Skeletal muscle satellite cell (primary cell): ENCODE measurements around the gene RHO.

Experiments
- H3K27me3 ChIP-seq: 2 replicates; pipeline ENCODE4 v1.7.0; 2013; ENCODE audit warnings: low read length; ENCODE audit not compliant: control insufficient read depth, insufficient read depth
- H3K36me3 ChIP-seq: 2 replicates; pipeline ENCODE4 v1.7.0; 2013; ENCODE audit warnings: mild to moderate bottlenecking, control low read depth, low read length; ENCODE audit not compliant: insufficient read depth
- H3K4me1 ChIP-seq: 2 replicates; pipeline ENCODE4 v1.7.0; 2013; ENCODE audit warnings: low read length; ENCODE audit not compliant: control insufficient read depth, insufficient read depth
- H3K4me2 ChIP-seq: 2 replicates; pipeline ENCODE4 v1.7.0; 2013; ENCODE audit warnings: mild to moderate bottlenecking, low read length
- H3K4me3 ChIP-seq: 2 replicates; pipeline ENCODE4 v1.7.0; 2013; ENCODE audit warnings: low read length
- H3K9ac ChIP-seq: 2 replicates; pipeline ENCODE4 v1.7.0; 2013; ENCODE audit warnings: mild to moderate bottlenecking, low read depth, low read length, moderate library complexity
- H3K9me3 ChIP-seq: replicated peaks from 2 replicates; pipeline ENCODE4 v1.7.0; 2013; ENCODE audit warnings: mild to moderate bottlenecking, control low read depth, low read length

The RHO gene

GRCh38 chr3:129525341-129525968 is 3.0 kb upstream of the RHO start:
- H3K27me3 ChIP-seq: no peaks in the 10 kb centered on the region
- H3K9me3 ChIP-seq: no peaks in the 10 kb centered on the region
- no peaks in the 10 kb centered on the region for H3K4me1 ChIP-seq
- no peaks in the 10 kb centered on the region for H3K36me3 ChIP-seq
- no peak overlapping the region for H3K4me3 ChIP-seq
- no peak overlapping the region for H3K9ac ChIP-seq
- H3K4me2 ChIP-seq: no peak overlapping the region

- no peaks in the 10 kb centered on the region for H3K27me3 ChIP-seq
- no peaks in the 10 kb centered on the region for H3K4me1 ChIP-seq
- H3K4me3 ChIP-seq: no peak overlapping the region
- H3K36me3 ChIP-seq: no peaks in the 10 kb centered on the region
- no peak overlapping the region for H3K4me2 ChIP-seq
- H3K9me3 ChIP-seq: no peaks in the 10 kb centered on the region
- no peak overlapping the region for H3K9ac ChIP-seq
Measured at GRCh38 chr3:129526121-129526900, 2.1 kb upstream of the RHO start.

- Histone ChIP-seq H3K4me2 (no peak overlapping the region), H3K36me3 (no peaks in the 10 kb centered on the region), H3K9me3 (no peaks in the 10 kb centered on the region), H3K4me3 (no peak overlapping the region), H3K27me3 (no peaks in the 10 kb centered on the region), H3K4me1 (no peaks in the 10 kb centered on the region), H3K9ac (no peak overlapping the region)
Measured at GRCh38 chr3:129527262-129527661, 1.2 kb upstream of the RHO start.

- Histone ChIP-seq H3K4me1 (no peaks in the 10 kb centered on the region), H3K9me3 (no peaks in the 10 kb centered on the region), H3K4me2 (no peak overlapping the region), H3K36me3 (no peaks in the 10 kb centered on the region), H3K9ac (no peak overlapping the region), H3K27me3 (no peaks in the 10 kb centered on the region), H3K4me3 (no peak overlapping the region)
Measured at GRCh38 chr3:129529436-129530210, 1.2 kb downstream of the RHO start.

- Histone ChIP-seq H3K27me3 (no peaks in the 10 kb centered on the region), H3K36me3 (no peaks in the 10 kb centered on the region), H3K4me3 (no peak overlapping the region), H3K4me2 (no peak overlapping the region), H3K9ac (no peak overlapping the region), H3K9me3 (no peaks in the 10 kb centered on the region), H3K4me1 (no peaks in the 10 kb centered on the region)
Measured at GRCh38 chr3:129530251-129530791, 1.9 kb downstream of the RHO start.

GRCh38 chr3:129530821-129531220 is 2.4 kb downstream of the RHO start:
- Histone ChIP-seq H3K4me1 (no peaks in the 10 kb centered on the region), H3K27me3 (no peaks in the 10 kb centered on the region), H3K4me3 (no peak overlapping the region), H3K36me3 (no peaks in the 10 kb centered on the region), H3K4me2 (no peak overlapping the region), H3K9ac (no peak overlapping the region), H3K9me3 (no peaks in the 10 kb centered on the region)

GRCh38 chr3:129531699-129532098 is 3.3 kb downstream of the RHO start:
- Histone ChIP-seq H3K36me3 (no peaks in the 10 kb centered on the region), H3K4me3 (no peak overlapping the region), H3K9me3 (no peaks in the 10 kb centered on the region), H3K4me2 (no peak overlapping the region), H3K27me3 (no peaks in the 10 kb centered on the region), H3K9ac (no peak overlapping the region), H3K4me1 (no peaks in the 10 kb centered on the region)

GRCh38 chr3:129532261-129532660 is 3.8 kb downstream of the RHO start:
- Histone ChIP-seq H3K4me2 (no peak overlapping the region), H3K4me1 (no peaks in the 10 kb centered on the region), H3K36me3 (no peaks in the 10 kb centered on the region), H3K27me3 (no peaks in the 10 kb centered on the region), H3K9ac (no peak overlapping the region), H3K4me3 (no peak overlapping the region), H3K9me3 (no peaks in the 10 kb centered on the region)

- Histone ChIP-seq H3K4me1 (no peaks in the 10 kb centered on the region), H3K36me3 (no peaks in the 10 kb centered on the region), H3K4me3 (no peak overlapping the region), H3K9me3 (no peaks in the 10 kb centered on the region), H3K4me2 (no peak overlapping the region), H3K27me3 (no peaks in the 10 kb centered on the region), H3K9ac (no peak overlapping the region)
Measured at GRCh38 chr3:129533406-129533805, 5.0 kb downstream of the RHO start.

GRCh38 chr3:129534428-129535027 is 6.1 kb downstream of the RHO start:
- no peaks in the 10 kb centered on the region for H3K27me3 ChIP-seq
- H3K9me3 ChIP-seq: no peaks in the 10 kb centered on the region
- H3K9ac ChIP-seq: no peak overlapping the region
- H3K36me3 ChIP-seq: no peaks in the 10 kb centered on the region
- no peak overlapping the region for H3K4me2 ChIP-seq
- H3K4me3 ChIP-seq: no peak overlapping the region
- no peaks in the 10 kb centered on the region for H3K4me1 ChIP-seq

- no peaks in the 10 kb centered on the region for H3K36me3 ChIP-seq
- no peak overlapping the region for H3K9ac ChIP-seq
- no peaks in the 10 kb centered on the region for H3K9me3 ChIP-seq
- no peak overlapping the region for H3K4me2 ChIP-seq
- H3K27me3 ChIP-seq: no peaks in the 10 kb centered on the region
- H3K4me3 ChIP-seq: no peak overlapping the region
- no peaks in the 10 kb centered on the region for H3K4me1 ChIP-seq
Measured at GRCh38 chr3:129535075-129535474, 6.6 kb downstream of the RHO start.
